OCI-LY1 (cell line): ENCODE data around the gene PKD2L2.
"Not testable (repeated sequence)": the region's sequence is repeated elsewhere in the genome, so short reads cannot be mapped to it uniquely, and the experiment has no call there.

Experiments used
- CTCF ChIP-seq: fragments of 200-600 bp; sonication (generic), shearing (Covaris generic); IDR thresholded peaks from 2 replicates; pipeline ENCODE4 v1.5.1; 2017; ENCODE audit warnings: mild to moderate bottlenecking, antibody characterized with exemption, low read length, moderate library complexity, mixed read lengths
- EZH2 ChIP-seq: fragments of 200-600 bp; sonication (generic), shearing (Covaris generic); IDR thresholded peaks from 2 replicates; pipeline ENCODE4 v1.8.0; 2017; ENCODE audit warnings: borderline replicate concordance, mixed run types, mild to moderate bottlenecking, antibody characterized with exemption, low read length, moderate library complexity, mixed read lengths

- not testable (repeated sequence) for TF ChIP-seq CTCF, EZH2
Measured at GRCh38 chr5:137863653-137864052, 25.6 kb upstream of the PKD2L2 start.
